Measurements from ENCODE around the gene IL4I1. TPM values are rescaled to one million over a fixed set of nuclear protein-coding genes. Genes with fewer than 3 reads are reported as not detected.

IL4I1 gene
- total and polyA plus RNA-seq, 4 donors: 0.08 to 0.75 (median 0.23) TPM

DNA sequence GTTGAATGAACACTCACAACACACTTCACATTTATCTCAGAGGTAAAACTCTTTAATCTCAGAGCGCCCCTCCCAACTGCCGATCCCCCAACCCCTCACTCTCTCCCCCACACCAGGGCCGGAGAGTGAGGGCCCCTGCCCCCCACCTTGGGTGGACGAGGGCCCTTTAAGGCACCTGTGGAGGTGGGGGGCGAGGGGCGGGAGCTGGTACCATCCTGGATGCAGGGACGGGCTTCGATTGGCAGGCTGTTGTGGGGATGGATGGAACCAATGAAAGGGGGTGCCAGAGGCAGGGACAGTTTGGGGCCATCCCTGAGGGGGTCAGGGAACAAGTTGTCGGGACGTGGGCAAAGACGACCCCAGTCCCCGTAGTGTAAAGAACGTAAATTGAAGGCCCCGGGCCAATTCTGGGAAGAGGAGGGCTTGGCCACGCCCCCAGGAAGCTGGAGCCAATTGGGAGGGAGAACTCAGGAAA, 27.6 kb downstream of the IL4I1 start:
- Histone ChIP-seq H3K9me3 (ENCODE audit: control insufficient read depth in 4 of 4, low read length in 3 of 4) (no peaks in the 10 kb centered on the region), H3K9ac (ENCODE audit: low read depth in 1 of 2, low read length in 2 of 2) (no peak overlapping the region), H3K4me3 (ENCODE audit: low read depth in 1 of 3, low read length in 3 of 3) (peak overlapping the region in 2 of 3 donors; percentile 3 to 32), H3K36me3 (ENCODE audit: control insufficient read depth in 4 of 4, insufficient read depth in 3 of 4, low read depth in 1 of 4, low read length in 3 of 4) (peaks cover 0 to 3% (median 1%) of the 10 kb centered on the region in 4 donors), H3K4me1 (ENCODE audit: control insufficient read depth in 4 of 4, insufficient read depth in 4 of 4, low read length in 3 of 4) (peaks cover 15 to 44% (median 33%) of the 10 kb centered on the region in 4 donors), H3K27me3 (ENCODE audit: control insufficient read depth in 4 of 4, insufficient read depth in 4 of 4, low read length in 3 of 4) (no peaks in the 10 kb centered on the region), H3K27ac (ENCODE audit: low read depth in 1 of 2, low read length in 2 of 2) (peak overlapping the region; percentile 89 to 94)
- under 1% methylated on average over 15 of the region's 15 CpGs for WGBS
- DNase-seq (ENCODE audit: low spot score): no peak
- TF ChIP-seq, protein P1, sequence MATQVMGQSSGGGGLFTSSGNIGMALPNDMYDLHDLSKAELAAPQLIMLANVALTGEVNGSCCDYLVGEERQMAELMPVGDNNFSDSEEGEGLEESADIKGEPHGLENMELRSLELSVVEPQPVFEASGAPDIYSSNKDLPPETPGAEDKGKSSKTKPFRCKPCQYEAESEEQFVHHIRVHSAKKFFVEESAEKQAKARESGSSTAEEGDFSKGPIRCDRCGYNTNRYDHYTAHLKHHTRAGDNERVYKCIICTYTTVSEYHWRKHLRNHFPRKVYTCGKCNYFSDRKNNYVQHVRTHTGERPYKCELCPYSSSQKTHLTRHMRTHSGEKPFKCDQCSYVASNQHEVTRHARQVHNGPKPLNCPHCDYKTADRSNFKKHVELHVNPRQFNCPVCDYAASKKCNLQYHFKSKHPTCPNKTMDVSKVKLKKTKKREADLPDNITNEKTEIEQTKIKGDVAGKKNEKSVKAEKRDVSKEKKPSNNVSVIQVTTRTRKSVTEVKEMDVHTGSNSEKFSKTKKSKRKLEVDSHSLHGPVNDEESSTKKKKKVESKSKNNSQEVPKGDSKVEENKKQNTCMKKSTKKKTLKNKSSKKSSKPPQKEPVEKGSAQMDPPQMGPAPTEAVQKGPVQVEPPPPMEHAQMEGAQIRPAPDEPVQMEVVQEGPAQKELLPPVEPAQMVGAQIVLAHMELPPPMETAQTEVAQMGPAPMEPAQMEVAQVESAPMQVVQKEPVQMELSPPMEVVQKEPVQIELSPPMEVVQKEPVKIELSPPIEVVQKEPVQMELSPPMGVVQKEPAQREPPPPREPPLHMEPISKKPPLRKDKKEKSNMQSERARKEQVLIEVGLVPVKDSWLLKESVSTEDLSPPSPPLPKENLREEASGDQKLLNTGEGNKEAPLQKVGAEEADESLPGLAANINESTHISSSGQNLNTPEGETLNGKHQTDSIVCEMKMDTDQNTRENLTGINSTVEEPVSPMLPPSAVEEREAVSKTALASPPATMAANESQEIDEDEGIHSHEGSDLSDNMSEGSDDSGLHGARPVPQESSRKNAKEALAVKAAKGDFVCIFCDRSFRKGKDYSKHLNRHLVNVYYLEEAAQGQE (IDR thresholded peaks at IDR 0.05): no peak
- peak in 1 of 2 donors; percentile 13 for TF ChIP-seq EGR1 (IDR thresholded peaks at IDR 0.05; ENCODE audit: low read depth in 2 of 2)

DNA sequence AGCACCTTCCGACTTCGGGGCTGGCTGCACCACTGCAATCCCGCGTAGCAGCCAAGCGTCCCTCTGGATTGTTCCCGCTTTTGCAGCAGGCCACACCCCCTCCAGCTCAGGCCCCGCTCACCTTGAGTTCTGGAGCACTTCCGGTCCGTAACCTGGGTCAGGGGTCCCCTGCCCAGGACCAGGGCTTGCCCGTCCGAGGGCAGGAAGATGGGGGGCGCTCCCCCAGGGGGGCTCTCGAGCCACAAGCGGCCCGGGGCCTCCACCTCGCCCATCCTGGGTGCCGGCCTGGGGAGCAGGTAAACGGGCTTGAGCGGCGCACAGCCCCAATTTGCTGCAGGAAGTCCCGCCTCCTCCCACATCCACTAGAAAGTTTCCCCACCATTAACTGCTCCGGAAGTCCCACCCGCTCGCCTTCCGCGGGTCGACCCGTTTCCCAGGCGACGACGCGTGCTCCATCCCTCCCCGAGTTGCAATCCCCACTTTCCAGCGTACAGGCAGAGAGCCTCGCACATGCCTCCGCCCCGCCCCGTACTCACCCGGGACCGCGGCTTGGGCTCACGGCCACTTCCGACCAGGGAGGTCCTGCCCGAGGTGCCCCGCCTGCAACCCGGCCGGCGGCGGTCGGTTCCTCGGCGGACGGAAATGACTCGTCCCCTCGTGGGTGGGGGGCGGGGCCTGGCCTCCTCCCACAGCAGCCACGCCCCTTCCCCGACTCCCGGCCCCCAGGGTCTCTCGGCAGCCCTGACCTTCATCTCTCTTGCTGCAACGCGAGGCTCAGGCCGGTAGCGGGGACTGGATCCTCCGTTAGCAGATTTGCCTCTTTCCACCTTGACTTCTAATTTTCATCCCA, 29.5 kb downstream of the IL4I1 start, which contains the start of gene PNKP:
Gene PNKP, minus strand, starts transcription at position 644 of the 850 bp plus-strand sequence. Its CDS starts 372 bp downstream, at position 272.
- under 1% methylated on average over 65 of the region's 65 CpGs for WGBS
- Histone ChIP-seq H3K27ac (ENCODE audit: low read depth in 1 of 2, low read length in 2 of 2) (peak within 1 kb of the TSS; percentile 89 to 94), H3K36me3 (ENCODE audit: control insufficient read depth in 4 of 4, insufficient read depth in 3 of 4, low read depth in 1 of 4, low read length in 3 of 4) (peaks cover 0 to 14% (median 5%) of the 10 kb centered on the region in 4 donors), H3K9me3 (ENCODE audit: control insufficient read depth in 4 of 4, low read length in 3 of 4) (no peaks in the 10 kb centered on the region), H3K27me3 (ENCODE audit: control insufficient read depth in 4 of 4, insufficient read depth in 4 of 4, low read length in 3 of 4) (no peaks in the 10 kb centered on the region), H3K4me3 (ENCODE audit: low read depth in 1 of 3, low read length in 3 of 3) (peak within 1 kb of the TSS; percentile 85 to 89 (median 85)), H3K4me1 (ENCODE audit: control insufficient read depth in 4 of 4, insufficient read depth in 4 of 4, low read length in 3 of 4) (peaks cover 16 to 44% (median 33%) of the 10 kb centered on the region in 4 donors), H3K9ac (ENCODE audit: low read depth in 1 of 2, low read length in 2 of 2) (peak within 1 kb of the TSS; percentile 59 to 65)
- TF ChIP-seq YY1 (IDR thresholded peaks at IDR 0.05): peak; percentile 57
- no peak for TF ChIP-seq FOXA2 (IDR thresholded peaks at IDR 0.05)
- no peak for TF ChIP-seq RAD21 (IDR thresholded peaks at IDR 0.05)
- TF ChIP-seq, protein P2, sequence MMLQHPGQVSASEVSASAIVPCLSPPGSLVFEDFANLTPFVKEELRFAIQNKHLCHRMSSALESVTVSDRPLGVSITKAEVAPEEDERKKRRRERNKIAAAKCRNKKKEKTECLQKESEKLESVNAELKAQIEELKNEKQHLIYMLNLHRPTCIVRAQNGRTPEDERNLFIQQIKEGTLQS (IDR thresholded peaks at IDR 0.05): no peak
- TF ChIP-seq, protein P3, sequence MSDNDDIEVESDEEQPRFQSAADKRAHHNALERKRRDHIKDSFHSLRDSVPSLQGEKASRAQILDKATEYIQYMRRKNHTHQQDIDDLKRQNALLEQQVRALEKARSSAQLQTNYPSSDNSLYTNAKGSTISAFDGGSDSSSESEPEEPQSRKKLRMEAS (IDR thresholded peaks at IDR 0.05): peak; percentile 47
- TF ChIP-seq TAF1 (conservative IDR thresholded peaks at IDR 0.05): no peak
- TF ChIP-seq GABPA (IDR thresholded peaks at IDR 0.05 in 1 of 2, conservative IDR thresholded peaks at IDR 0.05 in 1 of 2): peak; percentile 86 to 96
- TF ChIP-seq NR2F2 (IDR thresholded peaks at IDR 0.05): peak; percentile 40
- TF ChIP-seq, protein P1 (IDR thresholded peaks at IDR 0.05): peak; percentile 40
- TF ChIP-seq, protein P4, sequence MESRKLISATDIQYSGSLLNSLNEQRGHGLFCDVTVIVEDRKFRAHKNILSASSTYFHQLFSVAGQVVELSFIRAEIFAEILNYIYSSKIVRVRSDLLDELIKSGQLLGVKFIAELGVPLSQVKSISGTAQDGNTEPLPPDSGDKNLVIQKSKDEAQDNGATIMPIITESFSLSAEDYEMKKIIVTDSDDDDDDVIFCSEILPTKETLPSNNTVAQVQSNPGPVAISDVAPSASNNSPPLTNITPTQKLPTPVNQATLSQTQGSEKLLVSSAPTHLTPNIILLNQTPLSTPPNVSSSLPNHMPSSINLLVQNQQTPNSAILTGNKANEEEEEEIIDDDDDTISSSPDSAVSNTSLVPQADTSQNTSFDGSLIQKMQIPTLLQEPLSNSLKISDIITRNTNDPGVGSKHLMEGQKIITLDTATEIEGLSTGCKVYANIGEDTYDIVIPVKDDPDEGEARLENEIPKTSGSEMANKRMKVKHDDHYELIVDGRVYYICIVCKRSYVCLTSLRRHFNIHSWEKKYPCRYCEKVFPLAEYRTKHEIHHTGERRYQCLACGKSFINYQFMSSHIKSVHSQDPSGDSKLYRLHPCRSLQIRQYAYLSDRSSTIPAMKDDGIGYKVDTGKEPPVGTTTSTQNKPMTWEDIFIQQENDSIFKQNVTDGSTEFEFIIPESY (IDR thresholded peaks at IDR 0.05): no peak
- TF ChIP-seq SP1 (IDR thresholded peaks at IDR 0.05): peak; percentile 74
- no peak for TF ChIP-seq HNF4A (conservative IDR thresholded peaks at IDR 0.05)
- TF ChIP-seq EGR1 (IDR thresholded peaks at IDR 0.05; ENCODE audit: low read depth in 2 of 2): peak in 1 of 2 donors; percentile 16
- TF ChIP-seq FOXA1 (IDR thresholded peaks at IDR 0.05): no peak
- no peak for TF ChIP-seq HNF4G (IDR thresholded peaks at IDR 0.05)
- no peak for TF ChIP-seq JUND (IDR thresholded peaks at IDR 0.05)
- TF ChIP-seq RXRA (IDR thresholded peaks at IDR 0.05): peak; percentile 13 to 32
- peak; percentile 88 for DNase-seq (ENCODE audit: low spot score)

Measured in liver (tissue), 9 donors.